A673 (cell line): ENCODE data around the gene F2. TPM values are rescaled to one million over a fixed set of nuclear protein-coding genes. Genes with fewer than 3 reads are reported as not detected.

Experiments
- BruUV-seq: library from RNA; stranded (reverse); fragments of 400-500 nt; replicated peaks from 2 replicates; lab custom pipeline; 2021; lab: Mats Ljungman, UMichigan
- CTCF ChIA-PET: fragments of 300-600 bp; sonication (Branson Sonifier 250); formaldehyde crosslinking; loops from one replicate; lab custom pipeline; 2022; ENCODE audit warnings: antibody characterized with exemption; lab: Charles Lee
- POLR2A ChIA-PET: fragments of 300-600 bp; sonication (Branson Sonifier 250); formaldehyde crosslinking; loops from one replicate; lab custom pipeline; 2022; ENCODE audit warnings: antibody characterized with exemption; ENCODE audit not compliant: low non-redundant PET; lab: Charles Lee
- DNase-seq: peaks from one replicate; pipeline ENCODE4 v3.0.0-alpha.2; 2015; ENCODE audit warnings: low spot score
- H3K27ac ChIP-seq: fragments of 200-600 bp; sonication (generic); 2 replicates; pipeline ENCODE4 v1.5.1; 2016; ENCODE audit warnings: mixed run types, low read depth, mild to moderate bottlenecking, mixed read lengths, antibody characterized with exemption, low read length; ENCODE audit not compliant: poor library complexity, severe bottlenecking
- H3K27me3 ChIP-seq: fragments of 200-600 bp; sonication (generic); replicated peaks from 2 replicates; pipeline ENCODE4 v1.6.1; 2017; ENCODE audit warnings: mixed run types, low read depth, mild to moderate bottlenecking, mixed read lengths, antibody characterized with exemption, low read length; ENCODE audit not compliant: insufficient read depth, poor library complexity
- H3K36me3 ChIP-seq: fragments of 200-600 bp; sonication (generic); 2 replicates; pipeline ENCODE4 v1.6.1; 2016; ENCODE audit warnings: mixed run types, mild to moderate bottlenecking, mixed read lengths, antibody characterized with exemption, low read length; ENCODE audit not compliant: insufficient read depth, poor library complexity, severe bottlenecking
- H3K4me1 ChIP-seq: fragments of 200-600 bp; sonication (generic); 2 replicates; pipeline ENCODE4 v1.6.1; 2017; ENCODE audit warnings: mixed run types, mild to moderate bottlenecking, mixed read lengths, antibody characterized with exemption, low read length; ENCODE audit not compliant: insufficient read depth, poor library complexity, severe bottlenecking
- H3K4me3 ChIP-seq: fragments of 200-600 bp; sonication (generic); 2 replicates; pipeline ENCODE4 v1.5.1; 2016; ENCODE audit warnings: low read depth, mixed run types, mild to moderate bottlenecking, mixed read lengths, low read length; ENCODE audit not compliant: poor library complexity, severe bottlenecking
- H3K9me3 ChIP-seq: fragments of 200-600 bp; sonication (generic); 2 replicates; pipeline ENCODE4 v1.6.1; 2016; ENCODE audit warnings: mixed run types, low read depth, mild to moderate bottlenecking, mixed read lengths, antibody characterized with exemption, low read length; ENCODE audit not compliant: poor library complexity, severe bottlenecking
- CTCF ChIP-seq: fragments of 300-800, 200-600 bp; sonication (generic); conservative IDR thresholded peaks from 2 replicates; pipeline ENCODE4 v1.5.1; 2017; ENCODE audit warnings: low read depth, mild to moderate bottlenecking, antibody characterized with exemption, low read length, moderate library complexity, mixed read lengths
- EZH2 ChIP-seq: fragments of 200-600 bp; sonication (generic); IDR thresholded peaks from 2 replicates; pipeline ENCODE4 v1.6.1; 2017; ENCODE audit warnings: borderline replicate concordance, low read depth, mild to moderate bottlenecking, mixed read lengths, antibody characterized with exemption, low read length; ENCODE audit not compliant: poor library complexity, severe bottlenecking
- intact Hi-C: fragments of 100-400 bp; cut with micrococcal nuclease; formaldehyde crosslinking; loops from one replicate; pipeline ENCODE4 v1.10.0; 2022; ENCODE audit not compliant: unreplicated experiment
- total RNA-seq: library from RNA; stranded (reverse); gene quantifications from 2 replicates; pipeline ENCODE4 v1.2.3, GENCODE V29; 2021

The F2 gene
- total RNA-seq, 1 experiment from 2014 or later = not detected

DNA sequence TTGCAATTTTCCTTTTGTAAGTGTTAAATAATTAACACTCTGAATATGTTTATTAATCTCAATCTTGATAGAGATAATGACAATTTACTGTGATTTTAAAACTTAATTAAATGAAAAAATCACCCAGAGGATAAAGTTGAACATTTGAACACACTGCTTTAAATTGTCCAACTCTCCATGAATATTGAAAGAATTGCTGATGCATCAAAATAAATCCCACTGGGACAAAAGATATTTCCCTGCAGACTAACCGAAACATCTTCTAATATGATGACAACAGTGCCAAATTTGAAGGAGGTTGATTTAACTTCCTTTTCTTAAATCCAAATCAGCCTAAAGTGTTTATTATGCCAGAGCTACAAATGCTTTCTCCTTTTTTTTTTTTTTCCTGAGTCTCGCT, 47.6 kb downstream of the F2 start:
- Histone ChIP-seq H3K27ac (no peak overlapping the region), H3K36me3 (peaks cover 100% of the 10 kb centered on the region), H3K27me3 (no peaks in the 10 kb centered on the region), H3K4me1 (no peaks in the 10 kb centered on the region), H3K9me3 (no peaks in the 10 kb centered on the region), H3K4me3 (no peak overlapping the region)
- POLR2A ChIA-PET = no interaction called here
- CTCF ChIA-PET = no interaction called here
- BruUV-seq = no TSS peak
- TF ChIP-seq EZH2 = no peak
- no peak for TF ChIP-seq CTCF
- intact Hi-C loops = loop anchor here (5.0 kb wide), 1 partner anchor 41 kb away; no protein-coding TSS in a partner anchor
- DNase-seq = peak; percentile 43

DNA sequence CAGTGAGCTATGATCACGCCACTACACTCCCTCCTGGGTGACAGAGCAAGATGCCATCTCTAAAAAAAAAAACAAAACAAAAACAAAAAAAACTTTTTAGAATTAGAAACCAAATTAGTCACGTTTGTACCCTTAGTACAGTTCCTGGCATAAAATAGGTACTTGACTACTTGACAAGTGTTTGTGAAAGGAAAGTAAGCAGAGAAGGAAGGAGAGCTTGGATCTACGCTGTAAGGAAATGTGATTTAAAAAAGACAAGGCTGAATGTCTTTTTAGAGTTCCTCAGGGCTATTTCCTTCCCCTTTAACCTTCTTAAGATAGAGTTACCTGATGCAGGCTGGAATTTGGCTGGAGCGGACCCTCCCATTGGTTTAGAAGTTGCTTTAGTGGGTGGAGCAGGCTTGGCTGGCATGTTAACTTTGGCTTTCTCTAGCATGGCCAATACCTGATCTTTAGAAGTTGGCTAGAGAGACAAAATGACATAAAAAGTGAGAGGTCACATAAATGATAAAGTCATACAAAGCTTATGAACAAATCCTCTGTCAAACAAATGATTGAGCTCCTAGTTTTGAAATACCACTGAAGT, 50.7 kb downstream of the F2 start:
- Histone ChIP-seq H3K36me3 (peaks cover 93% of the 10 kb centered on the region), H3K4me1 (no peaks in the 10 kb centered on the region), H3K27me3 (no peaks in the 10 kb centered on the region), H3K9me3 (no peaks in the 10 kb centered on the region), H3K27ac (no peak overlapping the region), H3K4me3 (no peak overlapping the region)
- TF ChIP-seq CTCF (no peak), EZH2 (no peak)
- no peak for DNase-seq
- ChIA-PET POLR2A (no interaction called here), CTCF (no interaction called here)
- intact Hi-C loops = loop anchor here (5.0 kb wide), 1 partner anchor 38 kb away; no protein-coding TSS in a partner anchor
- no TSS peak for BruUV-seq

- BruUV-seq = no TSS peak
- no peak for DNase-seq
- TF ChIP-seq CTCF (no peak), EZH2 (no peak)
- ChIA-PET CTCF (no interaction called here), POLR2A (no interaction called here)
- intact Hi-C loops = no loop called here
- H3K4me3 ChIP-seq = no peak overlapping the region
- peaks cover 92% of the 10 kb centered on the region for H3K36me3 ChIP-seq
- no peaks in the 10 kb centered on the region for H3K27me3 ChIP-seq
- H3K4me1 ChIP-seq = no peaks in the 10 kb centered on the region
- H3K27ac ChIP-seq = no peak overlapping the region
- no peaks in the 10 kb centered on the region for H3K9me3 ChIP-seq
Observed at GRCh38 chr11:46776878-46777277, 57.9 kb downstream of the F2 start.
